ENCODE data around the gene TPM4.

The TPM4 gene

DNA sequence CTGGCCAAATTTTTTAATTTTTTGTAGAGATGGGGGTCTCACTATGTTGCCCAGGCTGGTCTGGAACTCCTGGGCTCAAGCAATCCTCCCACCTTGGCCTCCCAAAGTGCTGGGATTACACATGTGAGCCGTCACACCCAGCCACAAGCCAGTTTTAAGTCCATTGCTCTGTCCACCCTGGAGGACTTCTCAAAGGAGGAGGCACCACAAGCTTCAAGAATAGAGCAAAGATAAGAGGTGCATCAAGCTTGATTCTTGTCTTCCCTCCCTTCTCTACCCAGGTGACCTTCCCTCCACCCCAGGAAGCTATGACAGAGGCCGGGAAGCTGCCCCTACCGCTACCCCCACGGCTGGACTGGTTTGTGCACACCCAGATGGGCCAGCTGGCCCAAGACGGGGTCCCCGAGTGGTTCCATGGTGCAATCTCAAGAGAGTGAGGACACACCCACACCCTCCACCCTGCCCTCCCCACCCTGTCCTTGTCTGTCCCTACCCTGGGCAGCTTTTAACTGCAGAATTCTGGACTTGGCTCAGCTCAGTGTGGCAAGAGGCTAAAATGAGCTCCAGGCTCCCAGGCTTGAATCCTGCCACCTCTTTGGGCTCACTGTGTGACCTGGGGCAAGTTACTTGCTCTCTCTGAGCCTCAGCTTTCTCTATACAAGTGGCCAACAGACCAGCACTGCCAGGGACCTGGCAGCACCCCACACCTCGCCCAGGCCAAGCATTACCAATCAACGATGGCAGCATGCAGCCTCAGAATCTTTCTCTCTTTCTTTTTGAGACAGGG, 72.3 kb downstream of the TPM4 start:
- no peak for TF ChIP-seq CTCF (IDR thresholded peaks at IDR 0.05; ENCODE audit: insufficient read depth, low read length, poor library complexity, severe bottlenecking)
- no peaks in the 10 kb centered on the region for H3K27me3 ChIP-seq (replicated peaks; ENCODE audit: control insufficient read depth, insufficient read depth, low read length)
- DNase-seq (ENCODE audit: extremely low read depth, insufficient read length) = no peak
- peak overlapping the region; percentile 38 for H3K4me3 ChIP-seq (replicated peaks; ENCODE audit: low read depth, low read length)
- H3K36me3 ChIP-seq (ENCODE audit: control insufficient read depth, insufficient read depth, low read length) = peaks cover 29% of the 10 kb centered on the region

Measured in GM06990 (cell line).